NCI-H748 (cell line): ENCODE results near the gene TARS3.
"Not testable (repeated sequence)": the region's sequence is repeated elsewhere in the genome, so short reads cannot be mapped to it uniquely, and the experiment has no call there.

Source experiments
- DNase-seq: peaks from one replicate; lab custom pipeline; 2025; ENCODE audit not compliant: unreplicated experiment; lab: John Stamatoyannopoulos, UW

The TARS3 gene

DNA sequence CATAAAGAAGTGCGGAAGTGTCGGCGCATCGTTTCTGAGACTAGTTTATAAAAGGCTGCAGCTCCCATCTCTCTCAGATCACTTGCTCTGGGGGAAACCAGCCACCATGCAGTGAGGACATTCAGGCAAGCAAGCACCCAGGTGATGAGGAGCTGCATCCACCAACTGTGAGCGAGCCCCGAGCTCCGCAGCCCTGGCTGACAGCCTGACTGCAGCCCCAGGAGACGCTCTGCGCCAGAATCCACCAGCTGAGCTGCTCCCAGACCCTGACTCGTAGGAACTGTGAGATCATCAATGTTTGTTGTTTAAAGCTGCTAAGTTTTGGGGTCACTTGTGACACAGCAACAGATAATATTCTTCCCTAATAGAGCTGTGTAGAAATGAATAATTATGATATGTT is 67.1 kb downstream of the TARS3 start:
- DNase-seq = no peak

DNA sequence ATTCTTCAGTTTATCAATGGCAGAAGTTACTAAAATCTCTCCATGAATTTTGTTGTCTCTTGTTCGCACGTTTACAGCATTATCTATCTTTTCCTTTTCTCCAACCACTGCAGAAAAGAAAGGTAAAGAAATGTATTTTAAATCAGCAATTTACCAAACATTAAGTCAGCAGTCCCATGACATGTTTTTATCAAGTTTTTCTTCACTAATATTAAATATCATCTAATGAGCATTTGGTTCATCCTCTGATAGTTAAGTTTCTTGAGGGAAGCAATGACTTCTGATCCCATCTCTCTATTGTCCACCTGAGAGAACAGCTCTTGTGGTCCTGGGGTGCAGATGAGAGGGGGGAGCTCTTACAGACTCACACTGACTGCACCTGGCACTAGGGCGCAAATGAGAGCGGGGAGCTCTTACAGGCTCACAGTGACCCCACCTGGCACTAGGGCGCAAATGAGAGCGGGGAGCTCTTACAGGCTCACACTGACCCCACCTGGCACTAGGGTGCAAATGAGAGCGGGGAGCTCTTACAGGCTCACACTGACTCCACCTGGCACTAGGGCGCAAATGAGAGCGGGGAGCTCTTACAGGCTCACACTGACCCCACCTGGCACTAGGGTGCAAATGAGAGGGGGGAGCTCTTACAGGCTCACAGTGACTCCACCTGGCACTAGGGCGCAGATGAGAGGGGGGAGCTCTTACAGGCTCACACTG is 69.5 kb downstream of the TARS3 start:
- not testable (repeated sequence) for DNase-seq

DNA sequence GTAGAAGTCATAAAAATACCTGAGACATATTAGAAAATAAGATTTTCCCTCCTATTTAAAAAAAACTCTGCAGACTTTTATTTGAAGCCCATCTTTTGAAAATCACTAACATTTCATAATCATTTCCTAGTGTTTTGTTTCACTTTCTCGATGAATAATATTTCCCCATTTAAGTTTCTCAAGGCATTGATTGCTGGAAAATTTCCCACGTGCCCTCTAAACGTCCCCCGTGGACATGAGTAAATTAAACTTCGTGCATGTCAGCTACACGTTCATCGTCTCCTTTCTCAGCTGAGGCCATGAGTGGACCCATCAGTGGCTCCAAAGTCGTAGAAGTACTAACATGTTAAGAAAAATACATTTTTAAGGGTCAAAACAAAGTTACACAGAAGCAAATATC is 70.1 kb downstream of the TARS3 start:
- DNase-seq = no peak

DNA sequence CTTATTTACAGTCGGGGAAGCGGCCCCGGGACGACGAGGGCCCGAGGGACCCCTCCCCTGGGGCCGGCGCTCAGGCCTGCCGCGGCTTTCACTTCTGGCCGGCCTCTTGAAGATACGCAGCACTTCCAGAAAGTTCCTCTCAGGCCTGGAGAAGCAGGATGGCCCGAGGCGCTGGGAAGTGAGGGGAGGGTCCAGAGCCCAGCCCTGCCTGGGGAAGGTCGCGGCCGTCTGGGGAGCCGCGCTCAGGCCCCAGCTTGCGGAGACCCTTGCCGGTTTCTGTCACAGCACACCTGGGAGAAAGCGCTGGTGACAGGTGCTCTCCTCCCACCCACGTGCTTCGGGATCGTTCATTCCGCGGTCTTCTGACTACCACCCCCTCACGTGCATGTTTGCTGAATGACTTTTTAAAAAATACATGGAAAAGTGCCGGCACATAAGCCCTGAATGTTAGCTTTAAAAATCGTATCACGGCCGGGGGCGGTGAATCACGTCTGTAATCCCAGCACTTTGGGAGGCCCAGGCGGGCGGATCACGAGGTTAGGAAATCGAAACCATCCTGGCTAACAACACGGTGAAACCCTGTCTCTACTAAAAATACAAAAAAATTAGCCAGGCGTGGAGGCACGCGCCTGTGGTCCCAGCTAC is 71.4 kb downstream of the TARS3 start:
- DNase-seq = peak; percentile 36

DNA sequence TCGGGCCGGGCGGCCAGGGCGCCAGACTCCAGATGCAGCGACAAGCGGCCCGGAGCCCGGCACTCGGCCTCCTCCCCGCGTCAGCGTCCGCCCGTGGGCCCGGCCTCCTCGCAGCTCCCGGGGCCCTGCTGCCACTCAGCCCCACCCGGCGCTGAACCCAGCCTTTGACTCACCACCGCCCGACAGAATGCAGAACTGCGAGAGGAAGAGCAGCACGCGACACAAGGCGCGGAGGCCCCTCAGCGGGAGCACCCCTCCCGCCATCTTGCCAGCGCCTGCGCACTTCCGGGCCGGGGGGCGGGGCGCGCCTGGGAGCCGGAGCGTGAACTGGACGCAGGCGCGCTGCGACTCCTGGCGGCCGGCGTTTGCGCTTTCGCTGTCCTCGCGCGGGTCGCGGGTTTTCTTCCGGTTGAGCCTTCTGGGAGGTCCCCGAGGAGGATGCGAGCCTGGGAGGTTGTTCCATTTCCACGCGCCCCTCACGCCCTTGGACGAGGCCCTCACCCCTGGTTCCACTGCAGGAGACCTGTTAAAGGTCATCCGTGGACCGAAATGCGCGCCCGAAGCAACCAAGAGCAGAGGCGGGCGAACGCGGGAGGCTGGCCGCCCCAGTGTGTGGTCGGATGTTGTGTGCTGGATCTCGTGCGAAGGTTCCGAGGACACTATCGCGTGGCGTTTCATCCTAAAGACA is 72.0 kb downstream of the TARS3 start, which contains the start of gene TM2D3:
Gene TM2D3, minus strand, starts transcription at position 284 of the 688 bp plus-strand sequence. Its CDS starts 20 bp downstream, at position 264.
- DNase-seq = peak; percentile 87

DNA sequence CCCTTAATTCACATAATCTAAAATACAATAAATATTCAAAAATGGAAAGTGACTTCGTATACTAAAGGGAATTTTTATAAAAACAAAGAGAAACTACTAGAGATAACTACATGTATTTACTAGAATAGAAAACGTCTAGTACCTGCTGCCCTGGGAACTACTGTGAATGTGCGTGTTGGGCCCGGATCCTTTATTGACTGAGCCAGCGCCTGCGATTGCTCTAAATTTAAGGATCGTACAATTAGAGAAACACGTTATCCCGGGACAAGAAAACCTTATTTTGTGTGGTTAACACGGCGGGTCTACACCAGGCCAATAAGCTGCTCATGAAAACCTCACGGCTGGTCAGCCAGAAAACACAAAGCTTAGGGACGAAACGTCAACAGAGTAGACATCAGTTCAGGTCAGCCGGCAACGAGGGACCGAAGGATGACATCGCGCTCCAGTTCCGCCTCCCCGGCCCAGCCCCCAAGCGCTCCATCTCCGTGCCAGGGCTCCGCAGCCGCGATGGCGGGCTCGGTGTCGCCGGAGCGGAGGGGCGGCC is 72.6 kb downstream of the TARS3 start:
- DNase-seq = peak; percentile 62

DNA sequence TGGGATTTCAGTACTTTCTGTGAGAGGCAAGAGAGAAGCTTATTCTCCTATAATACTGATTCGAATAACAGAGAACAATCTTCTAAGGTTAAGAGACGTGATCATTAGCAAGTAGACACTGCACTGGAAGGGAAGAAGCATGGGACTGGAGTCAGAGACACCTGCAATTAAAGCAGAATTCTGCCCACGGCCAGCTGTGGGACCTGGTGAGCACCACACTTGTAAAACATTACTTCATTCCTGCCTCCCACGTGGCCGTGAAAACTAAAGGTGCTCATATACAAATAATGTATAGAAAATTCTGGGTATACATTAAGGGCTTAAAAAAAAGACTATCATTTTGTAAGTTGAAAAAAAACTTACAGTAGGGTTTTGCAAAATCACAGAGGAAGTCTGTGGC is 74.1 kb downstream of the TARS3 start:
- no peak for DNase-seq

DNA sequence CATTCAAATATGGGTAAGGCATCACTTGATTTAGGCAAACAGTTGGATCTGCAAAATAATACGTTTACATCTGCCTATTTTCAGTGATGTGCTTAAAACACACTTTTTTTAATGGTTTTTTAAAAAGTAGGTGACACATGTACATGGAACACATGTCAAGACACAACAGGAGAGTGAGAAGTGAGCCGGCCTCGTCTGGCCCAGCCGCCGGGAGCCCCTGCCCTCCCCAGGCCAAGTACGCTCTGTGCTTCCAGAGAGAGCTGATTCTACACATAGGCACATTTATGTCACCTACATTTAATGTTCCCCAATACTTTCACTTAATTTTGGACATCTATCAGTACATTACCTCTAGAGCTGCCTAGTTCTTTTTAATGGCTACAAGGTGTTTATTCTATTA is 75.9 kb downstream of the TARS3 start:
- DNase-seq = no peak

DNA sequence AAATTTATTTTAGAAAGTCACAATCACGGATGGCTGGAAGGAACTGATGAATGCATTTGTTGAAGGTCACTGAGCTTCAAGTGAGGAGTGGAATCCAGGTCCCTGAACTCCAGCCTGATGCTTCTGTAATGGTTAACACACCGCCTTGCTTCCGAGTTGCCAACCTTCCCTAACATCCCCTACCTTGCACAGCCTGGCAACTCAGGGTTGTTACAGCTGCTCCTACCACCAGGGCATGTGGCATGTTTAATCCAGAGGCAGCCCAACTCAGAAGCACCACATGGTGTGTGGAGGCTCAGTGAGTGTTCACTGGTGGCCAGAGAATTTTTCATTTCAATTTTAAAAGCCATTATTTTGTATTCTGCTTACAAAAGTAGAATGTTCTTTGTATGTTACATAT is 77.0 kb downstream of the TARS3 start:
- no peak for DNase-seq

DNA sequence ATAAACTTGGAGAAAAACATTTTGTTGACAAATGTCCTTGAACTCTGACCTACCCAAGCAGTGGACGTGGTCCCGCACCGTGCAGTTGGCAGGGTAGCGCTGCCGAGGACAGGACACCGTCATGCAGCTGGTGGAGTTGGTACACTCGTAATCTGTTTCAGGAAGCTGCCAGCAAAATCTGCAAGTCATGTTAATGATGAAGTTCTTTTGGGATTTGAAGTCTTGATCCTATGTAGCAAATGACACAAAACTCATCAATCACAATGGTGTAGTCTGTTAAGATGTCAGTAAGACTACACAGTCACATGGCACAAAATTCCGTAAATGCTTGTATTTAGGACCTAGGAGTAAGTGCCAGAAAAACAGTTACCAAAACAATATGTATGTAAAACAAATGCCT is 77.6 kb downstream of the TARS3 start:
- DNase-seq = no peak

DNA sequence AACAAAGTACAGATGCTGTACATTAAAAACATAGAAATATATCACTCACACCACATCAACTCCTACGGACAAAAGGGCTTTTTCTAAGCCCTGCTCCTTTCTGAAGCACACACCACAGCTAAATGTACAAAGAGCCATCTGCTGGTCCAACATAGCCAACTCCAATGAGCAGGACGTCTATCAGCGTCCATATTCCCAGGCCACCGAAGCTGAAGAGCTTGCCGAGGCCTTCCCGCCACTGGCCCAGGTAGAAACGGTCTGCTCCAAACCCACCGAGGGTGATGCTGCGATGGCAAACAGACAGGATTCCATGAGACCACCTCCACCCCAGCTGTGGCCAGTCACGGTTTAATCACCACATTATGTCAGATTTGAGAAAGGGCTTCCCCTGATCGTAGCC is 81.9 kb downstream of the TARS3 start:
- DNase-seq = no peak

DNA sequence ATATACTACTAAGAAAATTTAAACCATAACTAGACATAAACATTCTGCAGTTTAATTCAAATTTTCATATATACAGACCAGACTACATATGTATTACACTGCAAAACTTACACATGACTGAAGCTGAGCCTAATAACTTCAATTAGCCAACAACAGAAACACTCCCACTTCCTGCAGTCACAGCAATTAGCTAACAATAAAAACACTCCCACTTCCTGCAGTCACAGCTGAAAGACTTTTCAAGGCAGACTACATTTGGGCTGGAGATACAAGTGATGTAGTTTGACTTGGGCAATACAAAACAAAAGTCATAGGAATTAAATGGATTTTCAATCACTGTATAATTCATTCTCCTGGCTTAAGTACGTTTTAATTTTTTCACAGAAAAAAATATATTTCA is 82.4 kb downstream of the TARS3 start:
- DNase-seq = peak; percentile 18

DNA sequence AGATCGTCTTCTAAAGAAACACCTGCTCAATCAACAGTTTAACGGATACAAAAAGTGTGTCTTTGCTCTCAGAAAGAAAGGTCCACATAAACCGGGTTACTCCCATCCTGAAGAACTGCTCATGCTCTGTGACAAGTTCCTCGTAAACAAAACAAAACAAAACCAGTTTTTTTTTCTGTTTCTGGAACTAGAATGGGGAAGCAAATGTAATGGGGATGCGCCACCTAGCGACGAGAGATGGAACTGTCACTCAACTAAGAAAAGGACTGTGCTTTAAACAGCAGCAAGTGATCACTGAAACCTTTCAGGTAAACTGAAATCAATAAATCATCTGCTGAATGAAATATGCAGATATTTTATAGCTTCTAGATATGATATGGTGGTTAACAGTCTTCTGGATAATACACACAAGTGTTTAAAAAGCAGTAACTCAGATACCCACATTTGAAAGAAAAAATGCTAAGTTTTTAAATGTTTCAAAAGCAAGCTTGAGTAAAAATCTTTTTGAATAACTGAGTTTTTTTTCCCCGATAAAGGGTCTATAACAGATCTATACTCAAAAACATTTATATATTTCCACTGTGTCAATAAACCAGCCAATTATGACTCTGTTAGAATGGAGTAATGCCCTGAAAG is 83.0 kb downstream of the TARS3 start:
- DNase-seq = peak; percentile 48

DNA sequence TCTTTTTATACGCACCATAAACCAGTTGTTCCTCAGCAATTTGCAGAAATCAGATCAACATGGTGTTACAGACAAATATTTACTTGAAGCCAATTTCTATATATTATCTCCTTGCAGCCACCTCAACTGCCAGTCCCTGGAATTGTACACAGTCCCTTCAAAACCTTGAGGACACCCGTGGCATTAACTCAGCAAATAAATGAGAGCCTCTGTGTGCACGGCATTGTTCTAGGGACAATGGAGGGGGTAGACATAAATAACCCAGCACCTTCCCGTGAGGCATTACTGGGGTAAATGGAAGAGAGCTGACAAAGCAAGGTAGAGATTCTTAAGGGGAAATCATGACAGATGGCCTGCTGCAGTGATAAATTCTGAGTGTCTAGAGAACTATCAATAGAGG is 84.6 kb downstream of the TARS3 start:
- DNase-seq = peak; percentile 9

DNA sequence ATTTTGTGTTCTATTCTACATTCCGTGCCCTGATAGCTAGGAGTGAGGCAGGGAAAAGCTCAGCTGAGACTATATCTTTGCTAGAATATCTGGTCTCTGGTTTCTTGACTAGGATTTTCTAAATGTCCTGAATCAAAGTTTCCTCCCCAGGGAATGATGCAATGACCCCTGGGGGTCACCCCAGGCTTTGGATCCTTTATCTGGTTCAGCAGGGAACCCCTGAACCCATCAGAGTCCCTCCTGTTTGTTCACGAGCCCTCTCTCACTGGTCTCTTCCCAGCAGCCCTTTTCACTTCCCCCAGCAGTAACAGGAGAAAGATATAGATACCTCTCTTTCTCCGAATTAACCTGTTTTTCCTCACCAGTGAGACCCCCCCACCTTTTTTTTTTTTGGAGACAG is 86.4 kb downstream of the TARS3 start:
- no peak for DNase-seq

DNA sequence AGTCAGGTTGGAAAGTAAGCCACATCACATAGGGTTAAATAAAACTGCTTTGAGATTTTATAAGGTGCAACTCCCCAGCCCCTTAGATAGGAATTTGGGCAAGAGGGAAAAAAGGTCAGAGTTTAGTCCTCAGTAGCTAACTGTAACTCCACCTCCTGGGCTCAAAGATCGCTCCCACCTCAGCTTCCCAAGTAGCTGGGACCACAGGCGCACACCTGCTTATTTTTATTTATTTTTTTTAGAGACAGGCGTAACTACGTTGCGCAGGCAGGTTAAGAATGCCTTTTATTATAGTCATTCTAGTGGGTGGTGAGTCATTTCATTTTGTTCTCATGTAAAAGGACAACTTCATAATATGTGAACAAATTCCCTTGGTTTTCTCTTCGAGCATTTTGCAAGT is 86.8 kb downstream of the TARS3 start:
- DNase-seq = no peak

DNA sequence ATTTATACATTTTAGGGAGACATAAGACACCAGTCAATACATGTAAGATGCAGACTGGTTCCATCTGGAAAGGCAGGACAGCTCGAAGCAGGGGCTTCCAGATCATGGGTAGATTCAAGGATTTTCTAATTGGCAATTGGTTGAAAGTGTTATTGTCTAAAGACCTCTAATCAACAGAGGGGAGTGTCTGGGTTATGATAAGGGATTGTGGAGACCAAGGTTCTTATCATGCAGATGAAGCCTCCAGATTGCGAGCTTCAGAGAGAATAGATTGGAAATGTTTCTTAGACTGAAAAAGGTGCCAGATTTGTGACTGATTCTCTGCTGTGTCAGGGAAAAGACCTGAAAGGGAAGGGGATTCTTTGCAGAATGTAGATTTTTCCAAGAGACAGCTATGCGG is 87.2 kb downstream of the TARS3 start:
- DNase-seq = no peak

DNA sequence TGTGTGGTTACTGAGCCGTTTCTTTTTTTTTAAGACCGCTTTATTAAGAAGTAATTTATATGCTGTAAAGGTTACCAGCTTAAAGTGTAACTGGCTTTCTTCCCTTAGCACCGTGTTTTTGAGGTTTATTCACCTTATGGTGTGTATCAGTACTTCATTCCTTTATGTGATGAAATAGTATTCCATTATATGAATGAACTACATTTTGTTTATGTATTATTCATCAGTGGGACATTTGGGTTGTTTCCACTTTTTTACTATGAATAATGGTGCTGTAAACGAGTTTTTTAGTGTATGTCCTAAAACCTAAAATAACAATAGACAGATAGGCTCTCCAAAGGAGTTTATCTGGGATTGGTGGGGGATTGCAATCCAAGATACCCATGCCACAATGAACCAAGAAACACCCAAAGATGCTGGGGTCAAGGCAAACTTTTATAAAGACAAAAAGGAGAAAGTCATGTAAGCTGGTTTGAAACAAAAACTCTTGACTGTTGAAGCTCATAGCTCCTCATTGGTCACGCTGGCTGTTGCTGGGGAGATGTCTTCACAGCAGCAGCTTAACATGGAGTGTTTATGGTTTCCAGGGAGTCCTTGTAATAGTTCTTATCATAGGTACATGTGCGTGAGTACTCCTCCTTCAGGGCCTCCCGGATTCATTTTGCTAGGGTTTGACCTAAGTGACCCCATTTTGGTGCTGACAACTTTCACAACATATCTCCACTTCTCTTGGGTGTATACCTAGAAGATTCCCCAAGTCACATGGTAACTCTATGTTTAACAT is 88.1 kb downstream of the TARS3 start:
- no peak for DNase-seq

DNA sequence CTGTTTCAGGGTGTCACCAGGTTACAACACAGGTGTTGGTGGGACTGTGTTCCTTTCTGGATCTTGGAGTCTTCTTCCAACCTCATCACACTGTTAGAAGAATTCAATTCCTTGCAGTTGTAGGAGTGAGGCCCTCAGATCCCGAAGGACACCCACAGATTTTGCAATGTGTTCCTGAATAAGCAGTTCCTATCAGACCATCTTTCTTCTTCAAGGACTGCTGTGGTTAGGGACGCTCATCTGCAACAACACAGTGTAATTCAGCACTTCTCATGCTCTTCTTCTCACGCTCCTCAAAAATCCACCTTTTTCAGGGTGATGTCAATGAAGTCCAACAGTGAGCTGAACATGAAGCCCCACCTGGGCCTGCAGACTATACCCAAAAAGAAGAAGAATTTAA is 90.9 kb downstream of the TARS3 start:
- no peak for DNase-seq

DNA sequence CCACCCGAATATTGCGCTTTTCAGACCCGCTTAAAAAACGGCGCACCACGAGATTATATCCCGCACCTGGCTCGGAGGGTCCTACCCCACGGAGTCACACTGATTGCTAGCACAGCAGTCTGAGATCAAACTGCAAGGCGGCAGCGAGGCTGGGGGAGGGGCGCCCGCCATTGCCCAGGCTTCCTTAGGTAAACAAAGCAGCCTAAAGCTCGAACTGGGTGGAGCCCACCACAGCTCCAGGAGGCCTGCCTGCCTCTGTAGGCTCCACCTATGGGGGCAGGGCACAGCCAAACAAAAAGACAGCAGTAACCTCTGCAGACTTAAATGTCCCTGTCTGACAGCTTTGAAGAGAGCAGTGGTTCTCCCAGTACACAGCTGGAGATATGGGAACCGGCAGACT is 97.5 kb downstream of the TARS3 start:
- DNase-seq = not testable (repeated sequence)

DNA sequence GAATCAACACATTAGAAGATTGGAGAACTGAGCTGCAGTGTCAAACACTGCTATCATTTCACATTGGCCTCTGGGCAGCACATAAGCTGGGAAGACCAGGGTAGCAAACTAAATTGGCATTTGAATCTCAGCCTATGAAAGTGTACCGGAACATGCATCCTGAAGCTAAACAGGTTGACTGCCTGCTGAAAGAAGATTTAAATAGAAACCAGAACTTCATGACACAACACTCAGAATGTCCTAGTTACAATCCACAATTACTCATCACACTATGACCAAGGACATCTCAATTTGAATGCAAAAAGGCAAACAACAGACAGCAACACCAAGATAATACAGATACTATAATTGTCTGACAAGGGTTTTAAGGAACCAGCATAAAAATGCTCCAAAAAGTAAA is 98.3 kb downstream of the TARS3 start:
- DNase-seq = no peak
